Astrocyte of the cerebellum (primary cell): ENCODE results near the gene WIPI1.

Experiments
- DNase-seq: peaks from one replicate; pipeline ENCODE4 v3.0.0-alpha.2; 2011; ENCODE audit warnings: low read depth
- H3K4me3 ChIP-seq: 2 replicates; pipeline ENCODE4 v1.5.1; 2011; ENCODE audit warnings: mild to moderate bottlenecking, low read depth, low read length, moderate library complexity
- in situ Hi-C: cut with HindIII; loops from 2 replicates; pipeline ENCODE4 v1.10.0; 2017; ENCODE audit warnings: low sequenced_read_pairs
- TF ChIP-seq, protein P1 (sequence below): IDR thresholded peaks from 2 replicates; pipeline ENCODE4 v1.5.1; 2012; ENCODE audit warnings: low read length, low read depth, moderate library complexity, mild to moderate bottlenecking; ENCODE audit errors: missing control alignments

WIPI1 gene

GRCh38 chr17:68382582-68383085, 74.7 kb downstream of the WIPI1 start:
- TF ChIP-seq, protein P1, sequence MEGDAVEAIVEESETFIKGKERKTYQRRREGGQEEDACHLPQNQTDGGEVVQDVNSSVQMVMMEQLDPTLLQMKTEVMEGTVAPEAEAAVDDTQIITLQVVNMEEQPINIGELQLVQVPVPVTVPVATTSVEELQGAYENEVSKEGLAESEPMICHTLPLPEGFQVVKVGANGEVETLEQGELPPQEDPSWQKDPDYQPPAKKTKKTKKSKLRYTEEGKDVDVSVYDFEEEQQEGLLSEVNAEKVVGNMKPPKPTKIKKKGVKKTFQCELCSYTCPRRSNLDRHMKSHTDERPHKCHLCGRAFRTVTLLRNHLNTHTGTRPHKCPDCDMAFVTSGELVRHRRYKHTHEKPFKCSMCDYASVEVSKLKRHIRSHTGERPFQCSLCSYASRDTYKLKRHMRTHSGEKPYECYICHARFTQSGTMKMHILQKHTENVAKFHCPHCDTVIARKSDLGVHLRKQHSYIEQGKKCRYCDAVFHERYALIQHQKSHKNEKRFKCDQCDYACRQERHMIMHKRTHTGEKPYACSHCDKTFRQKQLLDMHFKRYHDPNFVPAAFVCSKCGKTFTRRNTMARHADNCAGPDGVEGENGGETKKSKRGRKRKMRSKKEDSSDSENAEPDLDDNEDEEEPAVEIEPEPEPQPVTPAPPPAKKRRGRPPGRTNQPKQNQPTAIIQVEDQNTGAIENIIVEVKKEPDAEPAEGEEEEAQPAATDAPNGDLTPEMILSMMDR: no peak
- no peak for DNase-seq
- H3K4me3 ChIP-seq: no peak overlapping the region
- in situ Hi-C loops: no loop called here

- peak; percentile 73 for DNase-seq
- no peak overlapping the region for H3K4me3 ChIP-seq
- TF ChIP-seq, protein P1: no peak
- in situ Hi-C loops: no loop called here
Measured at GRCh38 chr17:68381076-68381900, 76.0 kb downstream of the WIPI1 start.

GRCh38 chr17:68379692-68380677, 77.3 kb downstream of the WIPI1 start:
- in situ Hi-C loops: no loop called here
- H3K4me3 ChIP-seq: no peak overlapping the region
- TF ChIP-seq, protein P1: no peak
- no peak for DNase-seq

DNA sequence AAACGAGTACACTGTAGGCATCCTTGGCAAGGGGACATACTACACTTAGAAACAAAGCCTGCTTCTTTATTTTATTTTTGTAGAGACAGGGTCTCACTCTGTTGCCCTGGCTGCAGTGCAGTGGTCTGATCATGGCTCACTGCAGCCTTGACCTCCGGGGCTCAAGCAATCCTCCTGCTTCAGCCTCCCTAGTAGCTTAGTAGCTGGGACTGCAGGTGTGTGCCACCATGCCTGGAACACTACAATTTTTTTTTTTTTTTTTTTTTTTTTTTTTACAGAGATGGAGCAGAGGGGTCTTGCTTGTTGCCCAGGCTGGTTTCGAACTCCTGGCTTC, 78.2 kb downstream of the WIPI1 start:
- no peak overlapping the region for H3K4me3 ChIP-seq
- no peak for DNase-seq
- in situ Hi-C loops: no loop called here
- TF ChIP-seq, protein P1: no peak

DNA sequence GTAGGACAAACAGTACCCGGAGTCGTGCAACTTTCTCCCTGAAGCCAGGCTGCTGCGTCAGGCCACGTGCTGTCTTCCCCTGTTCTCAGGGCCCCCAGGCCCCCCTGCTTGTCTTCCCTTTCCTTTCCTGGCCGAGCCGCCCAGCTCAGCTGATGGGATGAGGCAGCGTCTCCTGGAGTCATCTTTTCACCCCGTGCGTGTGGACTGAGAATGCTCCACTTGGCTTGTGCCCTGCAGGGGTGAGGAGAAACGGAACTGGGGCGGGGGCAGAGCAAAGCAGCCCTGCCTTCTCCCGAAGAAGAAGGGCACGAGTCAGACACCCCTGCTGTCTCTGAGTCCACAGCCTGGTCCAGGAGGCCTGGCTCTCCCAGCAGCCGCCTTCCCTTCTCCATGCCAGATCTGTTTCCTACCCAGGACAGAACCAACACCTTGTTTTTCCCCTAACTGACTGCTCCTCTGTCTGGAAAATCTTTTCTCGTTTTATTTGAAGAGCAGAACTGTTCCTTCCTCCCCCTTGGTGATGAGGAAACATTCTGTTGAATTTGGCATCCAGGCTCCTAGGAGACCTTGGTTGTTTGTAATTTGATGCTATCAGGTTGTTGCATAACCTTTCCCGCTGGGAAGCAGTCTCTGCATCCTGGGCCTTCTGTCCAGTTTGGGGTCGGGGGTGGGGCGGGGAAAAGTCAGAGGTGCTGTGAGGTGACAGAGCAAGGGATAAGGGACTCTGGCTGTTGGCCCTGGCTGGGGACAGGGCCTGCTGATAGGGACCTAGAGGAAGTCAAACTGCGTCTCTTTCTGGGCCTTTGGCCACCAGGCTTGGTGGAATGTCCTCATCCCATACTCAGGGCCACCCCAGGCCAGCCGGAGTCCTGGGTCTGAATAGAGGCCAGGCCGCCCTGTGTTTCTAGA, 78.8 kb downstream of the WIPI1 start:
- TF ChIP-seq, protein P1: no peak
- DNase-seq: peak; percentile 85
- in situ Hi-C loops: no loop called here
- no peak overlapping the region for H3K4me3 ChIP-seq
